OCI-LY3 (cell line): ENCODE measurements around the gene RHOXF2.
"Not testable (repeated sequence)": the region's sequence is repeated elsewhere in the genome, so short reads cannot be mapped to it uniquely, and the experiment has no call there.

Experiments
- H2AFZ ChIP-seq: fragments of 200-600, 300-600 bp; shearing (Covaris generic); 2 replicates; pipeline ENCODE4 v1.6.0; 2014; ENCODE audit warnings: antibody characterized with exemption, low read depth, low read length
- H3K27ac ChIP-seq: fragments of 200-600, 300-600 bp; sonication (generic); 2 replicates; pipeline ENCODE4 v1.5.1; 2014; ENCODE audit warnings: mild to moderate bottlenecking, low read length, moderate library complexity, mixed read lengths
- H3K27me3 ChIP-seq: fragments of 200-600, 300-600 bp; sonication (generic); 2 replicates; pipeline ENCODE4 v1.6.1; 2014; ENCODE audit warnings: low read depth, low read length, mixed read lengths
- H3K36me3 ChIP-seq: fragments of 200-600, 300-600 bp; sonication (generic); replicated peaks from 2 replicates; pipeline ENCODE3; 2014; ENCODE audit warnings: low read depth, low read length, mixed read lengths
- H3K4me1 ChIP-seq: fragments of 300-600, 200-600 bp; sonication (generic); 2 replicates; pipeline ENCODE4 v1.6.1; 2014; ENCODE audit warnings: low read length, mixed read lengths
- H3K4me2 ChIP-seq: fragments of 200-600, 300-600 bp; sonication (generic); 2 replicates; pipeline ENCODE4 v1.6.1; 2014; ENCODE audit warnings: low read length, mixed read lengths
- H3K4me3 ChIP-seq: fragments of 300-600, 200-600 bp; sonication (generic); 2 replicates; pipeline ENCODE4 v1.5.1; 2014; ENCODE audit warnings: antibody characterized with exemption, mild to moderate bottlenecking, low read length, moderate library complexity
- H3K79me2 ChIP-seq: fragments of 300-600, 200-600 bp; shearing (Covaris generic); 2 replicates; pipeline ENCODE4 v1.6.1; 2014; ENCODE audit warnings: mild to moderate bottlenecking, low read length, mixed read lengths
- H3K9ac ChIP-seq: fragments of 300-600, 200-600 bp; shearing (Covaris generic); 2 replicates; pipeline ENCODE4 v1.6.0; 2014; ENCODE audit warnings: mild to moderate bottlenecking, low read length, moderate library complexity
- H3K9me3 ChIP-seq: fragments of 200-600, 300-600 bp; shearing (Covaris generic); 2 replicates; pipeline ENCODE4 v1.6.1; 2014; ENCODE audit warnings: low read length, mixed read lengths; ENCODE audit not compliant: insufficient read depth
- H4K20me1 ChIP-seq: fragments of 200-600, 300-600 bp; sonication (generic); 2 replicates; pipeline ENCODE4 v1.6.1; 2016; ENCODE audit warnings: low read length, mixed read lengths; ENCODE audit not compliant: insufficient read depth
- EZH2phosphoT487 ChIP-seq: fragments of 200-600 bp; shearing (Covaris generic); IDR thresholded peaks from 2 replicates; pipeline ENCODE4 v1.6.1; 2018; ENCODE audit warnings: antibody characterized with exemption, mixed run types, low read depth
- TF ChIP-seq, protein P1 (sequence below): fragments of 200-600, 300-600 bp; sonication (generic); IDR thresholded peaks from 2 replicates; pipeline ENCODE4 v1.5.1; 2014; ENCODE audit warnings: antibody characterized with exemption, low read length, low read depth

Gene RHOXF2

DNA sequence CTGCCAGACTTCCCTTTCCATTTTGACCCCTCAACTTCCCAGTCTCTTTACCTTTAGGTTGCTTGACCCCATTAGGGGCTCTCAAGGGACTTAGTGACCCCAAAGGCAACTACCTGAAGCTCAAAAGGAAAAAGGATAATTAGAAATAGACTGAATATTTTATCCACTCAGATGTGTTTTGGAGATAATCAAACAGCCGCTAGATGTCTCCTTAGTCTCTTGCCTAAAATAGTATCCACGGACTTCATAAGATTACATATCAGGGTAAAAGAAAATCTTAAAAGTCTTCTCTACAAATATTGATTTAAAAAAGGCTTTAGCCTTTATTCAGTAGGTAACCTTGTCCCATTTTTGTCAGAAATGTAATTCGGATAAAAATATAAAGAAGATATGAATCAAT lies 21.0 kb upstream of the RHOXF2 start:
- H3K4me1 ChIP-seq, result peaks cover 10% of the 10 kb centered on the region
- no peak overlapping the region for H3K27ac ChIP-seq
- H3K36me3 ChIP-seq, result no peaks in the 10 kb centered on the region
- no peaks in the 10 kb centered on the region for H3K79me2 ChIP-seq
- no peaks in the 10 kb centered on the region for H3K9me3 ChIP-seq
- H2AFZ ChIP-seq, result peak overlapping the region; percentile 74
- no peak for TF ChIP-seq EZH2phosphoT487
- TF ChIP-seq, protein P1, sequence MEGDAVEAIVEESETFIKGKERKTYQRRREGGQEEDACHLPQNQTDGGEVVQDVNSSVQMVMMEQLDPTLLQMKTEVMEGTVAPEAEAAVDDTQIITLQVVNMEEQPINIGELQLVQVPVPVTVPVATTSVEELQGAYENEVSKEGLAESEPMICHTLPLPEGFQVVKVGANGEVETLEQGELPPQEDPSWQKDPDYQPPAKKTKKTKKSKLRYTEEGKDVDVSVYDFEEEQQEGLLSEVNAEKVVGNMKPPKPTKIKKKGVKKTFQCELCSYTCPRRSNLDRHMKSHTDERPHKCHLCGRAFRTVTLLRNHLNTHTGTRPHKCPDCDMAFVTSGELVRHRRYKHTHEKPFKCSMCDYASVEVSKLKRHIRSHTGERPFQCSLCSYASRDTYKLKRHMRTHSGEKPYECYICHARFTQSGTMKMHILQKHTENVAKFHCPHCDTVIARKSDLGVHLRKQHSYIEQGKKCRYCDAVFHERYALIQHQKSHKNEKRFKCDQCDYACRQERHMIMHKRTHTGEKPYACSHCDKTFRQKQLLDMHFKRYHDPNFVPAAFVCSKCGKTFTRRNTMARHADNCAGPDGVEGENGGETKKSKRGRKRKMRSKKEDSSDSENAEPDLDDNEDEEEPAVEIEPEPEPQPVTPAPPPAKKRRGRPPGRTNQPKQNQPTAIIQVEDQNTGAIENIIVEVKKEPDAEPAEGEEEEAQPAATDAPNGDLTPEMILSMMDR, result peak; percentile 54
- no peaks in the 10 kb centered on the region for H4K20me1 ChIP-seq
- H3K27me3 ChIP-seq, result no peaks in the 10 kb centered on the region
- peak overlapping the region; percentile 79 for H3K4me2 ChIP-seq
- H3K4me3 ChIP-seq, result peak overlapping the region; percentile 74
- peak overlapping the region; percentile 26 for H3K9ac ChIP-seq

DNA sequence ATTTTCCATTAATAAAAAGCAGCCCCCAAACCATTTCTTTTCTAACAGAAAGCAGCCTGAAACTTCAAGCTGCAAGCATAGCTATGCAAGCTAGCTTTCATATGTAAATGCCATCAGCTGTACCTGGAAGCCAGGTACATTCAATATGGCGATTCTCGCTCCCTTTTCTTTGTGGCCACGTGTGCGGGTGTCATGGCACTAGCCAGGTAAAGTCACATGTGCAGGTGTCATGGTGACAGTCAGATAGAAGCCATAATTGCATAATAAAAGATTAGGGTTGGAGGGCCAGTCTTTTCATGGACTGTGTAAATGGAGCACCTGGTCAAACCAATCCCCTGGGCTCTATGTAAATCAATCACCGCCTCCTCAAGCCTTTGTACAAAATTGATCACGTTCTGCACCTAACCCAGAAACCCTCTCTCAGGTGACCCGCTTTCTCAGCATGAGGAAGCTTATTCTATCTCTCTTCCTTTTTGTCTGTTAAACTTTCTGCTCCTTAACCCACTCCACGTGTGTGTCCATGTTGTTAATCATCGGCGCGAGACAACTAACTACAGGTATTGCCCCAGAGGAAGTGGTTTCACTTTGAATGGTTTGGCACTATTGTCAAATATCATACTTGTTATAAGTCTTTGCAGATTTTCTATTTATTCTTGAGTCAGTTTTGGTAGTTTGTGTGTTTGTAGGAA lies 18.0 kb upstream of the RHOXF2 start:
- Histone ChIP-seq H3K27ac (no peak overlapping the region), H3K79me2 (no peaks in the 10 kb centered on the region), H3K36me3 (no peaks in the 10 kb centered on the region), H3K9ac (no peak overlapping the region), H2AFZ (no peak overlapping the region), H3K9me3 (no peaks in the 10 kb centered on the region), H3K4me1 (peaks cover 23% of the 10 kb centered on the region), H3K4me3 (no peak overlapping the region), H3K4me2 (peak overlapping the region; percentile 39), H4K20me1 (no peaks in the 10 kb centered on the region), H3K27me3 (no peaks in the 10 kb centered on the region)
- TF ChIP-seq EZH2phosphoT487, result no peak
- TF ChIP-seq, protein P1, result no peak

DNA sequence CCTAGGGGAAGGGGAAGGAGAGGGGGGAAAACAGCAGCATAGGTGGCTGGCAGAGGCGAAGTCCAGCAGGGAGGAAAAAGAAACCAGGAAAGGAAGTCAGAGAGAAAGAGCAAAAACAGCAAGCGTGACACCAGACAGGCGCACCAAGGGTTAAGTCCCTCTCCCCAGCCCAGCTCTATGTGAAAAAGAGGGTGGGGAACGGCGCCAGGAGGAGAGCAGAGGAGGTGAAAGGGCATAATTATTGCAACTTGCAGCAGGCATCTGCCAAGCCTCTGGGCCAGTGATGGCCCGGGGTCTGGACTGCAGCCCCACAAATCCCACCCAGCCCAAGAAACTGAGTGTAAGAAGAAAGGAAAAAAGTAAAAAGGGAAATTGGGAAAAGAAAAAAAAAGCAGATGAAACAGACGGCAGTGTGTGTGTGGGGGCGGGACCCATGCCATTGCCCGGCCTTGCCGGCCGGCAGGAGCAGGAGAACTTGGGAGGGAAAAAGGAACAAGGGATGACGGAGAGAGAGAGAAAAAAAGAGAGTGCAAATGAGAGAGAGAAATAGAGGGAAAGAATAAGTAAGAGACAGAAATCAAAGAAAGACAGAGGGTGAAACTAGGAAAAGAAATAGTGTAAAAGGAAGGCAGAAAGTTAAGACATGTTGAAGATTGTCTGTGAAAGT lies 14.1 kb upstream of the RHOXF2 start:
- Histone ChIP-seq H3K27me3 (no peaks in the 10 kb centered on the region), H3K4me1 (peaks cover 19% of the 10 kb centered on the region), H2AFZ (no peak overlapping the region), H3K9ac (no peak overlapping the region), H3K36me3 (no peaks in the 10 kb centered on the region), H3K27ac (no peak overlapping the region), H3K4me2 (no peak overlapping the region), H3K9me3 (no peaks in the 10 kb centered on the region), H3K79me2 (no peaks in the 10 kb centered on the region), H4K20me1 (no peaks in the 10 kb centered on the region), H3K4me3 (no peak overlapping the region)
- TF ChIP-seq, protein P1, result no peak
- TF ChIP-seq EZH2phosphoT487, result no peak

DNA sequence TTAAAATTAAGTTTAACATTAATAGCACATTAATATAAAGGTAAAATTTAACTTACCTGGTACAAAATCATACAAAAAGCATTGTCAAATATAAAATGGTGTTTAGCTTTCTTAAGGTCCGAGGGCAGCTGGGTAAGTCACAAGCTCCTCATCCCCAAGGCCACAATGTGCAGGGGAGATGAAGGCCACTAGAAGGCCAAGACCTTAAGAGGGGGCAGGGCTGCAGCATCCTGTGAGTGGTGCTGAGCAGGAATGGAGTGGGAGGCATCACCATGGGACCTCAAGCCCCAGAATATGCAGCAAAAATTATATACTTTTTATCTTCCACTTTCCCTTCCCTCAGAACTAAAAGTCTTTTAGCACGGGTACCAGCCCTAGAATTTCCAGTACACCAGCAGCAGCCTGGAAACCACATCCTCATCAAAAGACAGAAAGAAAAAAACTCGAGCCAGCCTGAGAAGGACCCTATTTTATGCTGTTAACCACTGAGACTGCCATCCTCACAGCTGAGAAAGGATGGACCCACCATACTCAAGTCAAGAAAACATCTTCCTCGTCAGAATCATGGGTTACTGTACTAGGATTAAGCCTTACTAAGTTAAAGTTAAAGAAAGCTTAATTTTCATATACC lies 13.0 kb upstream of the RHOXF2 start:
- no peaks in the 10 kb centered on the region for H3K9me3 ChIP-seq
- H3K9ac ChIP-seq, result no peak overlapping the region
- H3K36me3 ChIP-seq, result no peaks in the 10 kb centered on the region
- no peak overlapping the region for H3K27ac ChIP-seq
- H2AFZ ChIP-seq, result no peak overlapping the region
- no peak for TF ChIP-seq EZH2phosphoT487
- TF ChIP-seq, protein P1, result no peak
- no peaks in the 10 kb centered on the region for H4K20me1 ChIP-seq
- H3K27me3 ChIP-seq, result no peaks in the 10 kb centered on the region
- no peak overlapping the region for H3K4me3 ChIP-seq
- H3K4me1 ChIP-seq, result peaks cover 19% of the 10 kb centered on the region
- H3K4me2 ChIP-seq, result no peak overlapping the region
- H3K79me2 ChIP-seq, result no peaks in the 10 kb centered on the region

DNA sequence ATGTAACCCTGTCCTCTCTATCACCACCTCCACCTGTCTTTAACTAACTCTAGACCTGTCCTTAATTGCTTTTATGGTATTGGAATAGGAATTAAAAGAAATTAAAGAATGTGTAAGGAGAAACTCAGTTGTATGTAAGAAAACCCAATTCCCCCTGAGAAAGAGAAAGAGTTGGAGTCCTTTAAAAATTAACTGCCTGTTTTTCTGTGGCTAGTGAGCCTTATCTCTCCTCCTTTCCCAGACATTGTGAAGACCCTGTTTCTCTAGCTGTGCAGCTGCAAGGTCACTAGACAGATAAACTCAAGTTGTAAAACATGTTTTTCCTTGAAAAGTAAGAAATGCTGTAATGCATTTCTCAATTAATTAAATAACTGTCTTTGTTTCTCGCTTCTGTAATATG lies 12.1 kb upstream of the RHOXF2 start:
- H3K4me2 ChIP-seq, H3K27me3 ChIP-seq, H3K27ac ChIP-seq, H3K9me3 ChIP-seq, H4K20me1 ChIP-seq, H3K9ac ChIP-seq, H3K4me3 ChIP-seq, H3K79me2 ChIP-seq, H3K36me3 ChIP-seq, H2AFZ ChIP-seq: not testable (repeated sequence)
- H3K4me1 ChIP-seq, result peaks cover 13% of the 10 kb centered on the region
